CD4-positive, alpha-beta T cell treated with Interleukin-2 at 100 ng/mL for 4 hours (primary cell): ENCODE results near the gene MAST4.

Experiments
- DNase-seq: peaks from one replicate; pipeline ENCODE4 v3.0.0-alpha.2; 2020; ENCODE audit warnings: low spot score

MAST4 gene

DNA sequence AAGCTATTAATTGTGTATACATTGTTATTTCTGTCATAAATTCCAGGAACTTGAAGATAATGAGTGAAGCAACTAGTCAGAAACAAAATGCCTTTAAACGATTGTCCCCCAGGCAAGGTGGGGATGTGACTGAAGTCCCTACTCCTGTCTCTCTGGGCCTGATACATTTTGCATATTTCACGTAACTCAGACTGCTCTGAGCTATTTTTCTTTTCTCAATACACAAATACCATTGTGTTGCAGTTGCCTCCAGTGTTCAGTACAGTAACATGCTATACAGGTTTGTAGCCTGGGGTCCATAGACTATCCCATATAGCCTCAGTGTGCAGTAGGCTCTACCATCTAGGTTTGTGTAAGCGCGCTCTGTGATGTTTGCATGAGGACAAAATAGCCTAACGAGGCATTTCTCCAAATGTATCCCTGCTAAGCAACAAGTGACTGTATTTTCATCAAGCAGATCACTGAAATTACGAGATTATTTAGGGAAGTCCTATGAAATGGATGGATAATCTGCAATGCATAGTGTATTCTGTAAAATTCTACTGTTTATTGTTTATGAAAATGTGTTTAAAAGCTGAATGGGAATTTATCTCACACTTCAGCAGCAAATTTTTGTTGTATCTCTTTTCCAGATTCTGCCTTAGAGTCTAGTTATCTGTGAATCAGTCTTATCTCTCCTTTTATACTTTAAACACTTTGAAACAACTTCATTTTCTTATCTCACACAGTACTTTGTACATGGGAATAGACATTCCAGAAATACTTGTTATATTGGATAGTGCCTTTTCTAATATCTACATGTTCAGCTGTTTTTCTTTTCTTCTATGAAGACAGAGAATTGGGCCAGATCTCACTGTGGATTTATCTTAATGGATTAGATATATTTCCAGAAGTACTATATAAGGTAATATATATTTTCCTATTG lies 449.9 kb downstream of the MAST4 start:
- DNase-seq = no peak

- no peak for DNase-seq
These were observed 451.0 kb downstream of the MAST4 start for GRCh38 chr5:67047160-67047559.

- DNase-seq = no peak
These were observed 451.4 kb downstream of the MAST4 start for GRCh38 chr5:67047616-67048015.

GRCh38 chr5:67050125-67050524 lies 453.9 kb downstream of the MAST4 start:
- DNase-seq = no peak

DNA sequence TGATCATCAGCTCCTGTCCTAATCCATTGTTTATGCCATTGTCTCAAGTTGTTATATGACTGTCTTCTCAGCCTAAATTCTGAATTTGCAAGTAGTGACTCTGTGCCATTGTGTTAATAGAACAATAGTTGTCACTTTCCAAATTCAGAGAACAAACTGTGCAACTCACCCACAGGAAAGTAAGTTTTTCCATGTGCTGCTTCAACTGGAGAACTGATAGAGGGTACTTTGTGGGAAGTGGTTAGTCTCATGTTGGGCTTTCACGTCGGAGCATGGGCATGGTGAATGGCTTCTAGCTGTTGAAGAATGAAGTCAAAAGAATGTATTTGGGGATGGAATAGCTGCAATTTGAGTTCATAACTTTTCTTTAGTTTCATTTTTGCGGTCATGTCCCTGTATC lies 454.4 kb downstream of the MAST4 start:
- DNase-seq = no peak

DNA sequence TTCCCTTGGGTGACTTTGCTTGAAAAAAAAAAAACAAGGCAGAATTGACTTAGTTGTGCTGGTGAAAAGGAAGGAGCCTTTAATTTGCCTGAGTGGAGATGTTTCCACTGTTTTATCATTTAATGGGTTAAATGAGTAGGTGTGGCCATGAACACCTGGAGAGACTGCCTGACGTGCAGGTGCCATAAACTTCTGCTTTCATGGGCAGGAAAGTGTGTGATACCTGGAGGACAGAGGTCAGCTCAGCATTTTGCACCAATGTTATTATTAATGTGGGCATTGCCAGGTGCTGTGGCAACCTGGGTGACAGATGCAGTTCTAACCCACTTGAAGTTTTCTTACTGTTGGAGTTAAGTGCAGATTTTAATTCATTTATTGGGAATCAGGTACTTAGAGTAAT lies 455.0 kb downstream of the MAST4 start:
- no peak for DNase-seq

DNA sequence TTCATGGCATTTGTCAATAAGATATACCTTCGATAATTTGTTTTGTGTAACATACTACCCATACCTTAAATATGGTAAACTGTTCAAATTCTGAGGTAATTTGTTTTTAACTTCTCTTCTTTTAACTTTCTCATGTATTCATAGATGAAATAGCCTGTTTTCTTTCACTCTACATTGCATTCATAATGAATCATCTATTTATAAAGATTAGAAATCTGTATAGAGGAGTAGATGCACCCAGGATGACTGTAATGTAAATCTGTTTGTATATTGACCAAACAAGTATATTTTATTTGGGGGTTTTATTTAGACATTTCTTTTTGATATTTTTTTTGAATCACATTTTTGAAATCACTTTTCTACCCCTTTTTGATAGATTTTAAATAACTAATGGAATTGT lies 455.8 kb downstream of the MAST4 start:
- DNase-seq = no peak

GRCh38 chr5:67053229-67053628 lies 457.0 kb downstream of the MAST4 start:
- no peak for DNase-seq

GRCh38 chr5:67058998-67059743 lies 463.0 kb downstream of the MAST4 start:
- DNase-seq = no peak

GRCh38 chr5:67059744-67060490 lies 463.7 kb downstream of the MAST4 start:
- no peak for DNase-seq

GRCh38 chr5:67061511-67061910 lies 465.3 kb downstream of the MAST4 start:
- DNase-seq = no peak

- no peak for DNase-seq
These were observed 466.9 kb downstream of the MAST4 start for GRCh38 chr5:67063055-67063454.

DNA sequence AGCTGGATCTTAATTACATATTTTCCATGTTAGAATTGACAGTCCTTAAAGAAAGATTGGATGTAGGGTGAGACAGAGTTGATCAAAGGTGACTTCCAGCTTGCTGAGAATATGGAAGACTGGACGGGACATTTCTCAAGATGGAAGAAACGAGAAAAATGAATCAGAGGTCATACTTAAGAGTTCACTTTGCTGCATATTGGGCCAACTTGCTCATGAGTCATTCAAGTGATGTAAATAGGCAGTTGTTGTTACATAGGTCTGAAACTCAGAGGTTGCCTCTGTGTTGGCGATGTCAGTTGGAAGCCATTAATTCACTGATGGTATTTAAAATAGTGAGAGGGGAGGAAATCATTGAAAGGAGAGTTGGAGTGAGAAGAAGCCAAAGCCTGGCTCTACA lies 467.6 kb downstream of the MAST4 start:
- no peak for DNase-seq

DNA sequence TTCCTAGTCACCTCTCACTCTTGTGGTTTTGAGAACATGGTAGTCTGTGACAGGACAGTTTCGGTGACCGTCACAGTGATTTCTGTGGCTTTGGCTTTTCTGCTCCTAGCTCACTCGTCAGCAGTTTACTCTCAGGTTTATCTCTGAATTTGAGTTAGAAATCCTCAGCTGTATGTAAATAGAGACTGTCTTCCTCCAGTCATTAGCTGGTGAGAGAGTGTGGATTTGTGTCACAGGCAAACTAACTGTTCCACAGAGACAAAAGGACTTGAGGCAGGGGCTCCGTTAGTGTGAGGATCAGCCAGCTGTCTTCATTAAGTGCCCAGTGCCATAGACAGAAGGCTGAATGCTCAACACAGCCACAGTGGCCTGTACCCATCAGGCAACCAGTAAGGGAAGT lies 469.0 kb downstream of the MAST4 start:
- no peak for DNase-seq

- no peak for DNase-seq
These were observed 469.5 kb downstream of the MAST4 start for GRCh38 chr5:67065696-67066095.

DNA sequence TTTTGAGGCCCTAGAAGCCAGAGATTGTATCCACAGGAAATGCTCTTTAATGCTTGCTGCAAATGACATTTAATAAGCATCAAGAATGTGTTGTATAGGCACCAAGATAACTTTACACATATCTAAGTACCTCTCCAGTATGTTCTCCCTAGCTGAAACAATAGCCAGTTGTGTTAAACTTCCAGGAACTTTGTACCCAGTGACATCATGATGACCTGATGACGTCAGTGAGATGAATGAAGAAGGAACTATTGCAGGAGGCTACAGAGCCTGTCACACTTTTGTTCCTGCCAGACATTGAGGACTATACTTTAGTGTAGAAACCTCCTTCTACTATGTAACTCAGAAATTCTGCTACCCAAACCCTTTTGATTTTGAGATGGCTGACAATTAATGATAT lies 470.6 kb downstream of the MAST4 start:
- DNase-seq = no peak

- DNase-seq = no peak
These were observed 477.0 kb downstream of the MAST4 start for GRCh38 chr5:67073045-67073680.

DNA sequence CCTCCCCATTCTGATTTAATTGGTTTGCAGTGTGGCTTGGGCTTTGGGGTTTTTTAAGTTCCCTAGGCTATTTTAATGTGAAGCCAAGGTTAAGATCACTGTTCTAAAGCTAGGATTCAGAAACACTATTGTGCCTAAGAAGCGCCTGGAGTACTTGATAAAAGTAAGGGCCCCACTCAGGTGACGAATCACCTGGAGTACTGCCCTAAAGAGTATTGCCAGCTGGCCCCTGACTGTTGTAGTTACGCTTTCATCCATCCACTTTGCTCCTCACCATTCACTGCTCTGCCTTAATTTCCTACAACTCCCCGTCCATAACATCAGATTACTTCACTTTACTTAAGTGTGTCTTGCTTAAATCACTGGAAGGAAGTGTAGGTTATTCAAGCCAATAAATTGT lies 481.1 kb downstream of the MAST4 start:
- no peak for DNase-seq

GRCh38 chr5:67081261-67081660 lies 485.1 kb downstream of the MAST4 start:
- DNase-seq = no peak

DNA sequence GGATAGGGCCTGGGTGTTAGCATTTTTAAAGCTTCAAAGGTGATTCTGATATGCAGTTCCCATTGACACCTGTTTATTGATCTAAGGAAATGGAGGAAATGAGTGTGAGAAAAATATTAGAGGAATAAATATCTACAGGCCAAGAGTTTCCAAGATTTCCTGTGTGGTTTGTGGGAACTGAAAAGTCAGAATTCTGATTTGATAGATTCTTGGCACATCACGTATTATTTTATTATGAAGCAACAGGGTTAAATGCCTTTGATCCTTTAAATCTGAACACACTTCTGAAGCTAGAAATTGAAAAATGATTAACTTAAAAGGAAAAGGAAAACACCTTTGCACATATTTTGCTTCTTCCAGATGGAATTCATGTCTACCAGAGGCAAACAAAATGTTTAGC lies 486.7 kb downstream of the MAST4 start:
- DNase-seq = no peak

DNA sequence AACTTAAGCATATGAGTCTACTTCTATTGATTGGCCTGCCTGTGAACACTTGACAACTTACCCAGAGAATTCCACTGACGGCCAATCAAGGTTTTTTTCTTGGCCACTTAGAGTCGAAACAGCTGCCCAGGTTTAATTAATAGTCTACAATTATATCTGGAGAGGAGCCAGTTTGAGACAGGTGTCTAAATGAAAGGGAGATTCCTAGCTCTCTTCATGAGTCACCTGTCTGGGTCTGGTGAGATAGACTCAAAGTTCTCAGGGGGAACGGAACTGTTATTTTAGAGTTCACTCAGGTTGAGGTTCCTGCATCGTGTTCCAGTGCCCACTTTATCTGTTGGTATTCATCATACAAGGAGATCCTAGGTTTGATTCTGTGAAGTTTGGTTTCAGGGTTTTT lies 489.4 kb downstream of the MAST4 start:
- peak; percentile 11 for DNase-seq

DNA sequence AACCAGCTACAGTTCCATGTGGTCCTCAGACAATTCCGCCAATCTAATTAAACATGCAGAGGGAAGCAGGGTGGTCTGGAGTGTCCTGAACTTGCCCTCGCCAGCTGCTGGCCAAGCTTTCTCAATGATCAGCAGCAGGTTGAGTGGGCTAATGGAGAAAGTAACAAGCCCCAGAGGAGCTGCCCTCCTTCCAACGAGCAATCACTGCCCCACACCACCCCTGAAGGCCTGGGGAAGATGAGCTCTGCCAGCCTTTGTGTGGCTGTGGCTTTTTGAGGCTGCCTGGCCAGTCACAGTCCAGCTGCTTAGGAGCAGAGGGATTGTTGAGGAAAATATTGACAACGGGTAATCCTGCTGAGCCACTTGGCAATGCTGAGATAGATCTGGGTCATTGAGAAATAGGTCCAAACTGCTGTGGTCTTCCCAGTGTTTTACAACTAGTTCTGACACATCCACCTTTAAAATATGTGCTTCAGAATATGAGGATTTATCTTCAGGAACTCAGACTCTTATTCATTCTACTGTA lies 493.1 kb downstream of the MAST4 start:
- DNase-seq = no peak
